Neuronal stem cell (in vitro differentiated cells): ENCODE data around the gene ZNHIT3.

Experiments used
- DNase-seq: peaks from one replicate; pipeline ENCODE4 v3.0.0-alpha.2; 2013; ENCODE audit warnings: low spot score
- H2AFZ ChIP-seq: one replicate; pipeline ENCODE4 v1.6.1; 2013; ENCODE audit warnings: mild to moderate bottlenecking, low read length, inconsistent platforms
- H2AK5ac ChIP-seq: 2 replicates; pipeline ENCODE4 v1.6.1; 2013; ENCODE audit warnings: low read depth, mild to moderate bottlenecking, inconsistent platforms, low read length, moderate library complexity, mixed read lengths
- H2BK120ac ChIP-seq: 2 replicates; pipeline ENCODE4 v1.6.1; 2013; ENCODE audit warnings: low read depth, mild to moderate bottlenecking, inconsistent platforms, low read length, moderate library complexity, mixed read lengths
- H2BK12ac ChIP-seq: one replicate; pipeline ENCODE4 v1.6.1; 2013; ENCODE audit warnings: low read length, inconsistent platforms
- H2BK15ac ChIP-seq: 2 replicates; pipeline ENCODE4 v1.6.1; 2013; ENCODE audit warnings: mild to moderate bottlenecking, low read length, inconsistent platforms, mixed read lengths
- H2BK5ac ChIP-seq: one replicate; pipeline ENCODE4 v1.6.1; 2013; ENCODE audit warnings: inconsistent platforms, mild to moderate bottlenecking, low read length, moderate library complexity
- H3K14ac ChIP-seq: one replicate; pipeline ENCODE4 v1.6.1; 2013; ENCODE audit warnings: low read length, inconsistent platforms
- H3K18ac ChIP-seq: 2 replicates; pipeline ENCODE4 v1.6.1; 2013; ENCODE audit warnings: low read length, inconsistent platforms
- H3K23ac ChIP-seq: 2 replicates; pipeline ENCODE4 v1.6.1; 2013; ENCODE audit warnings: low read depth, mild to moderate bottlenecking, mixed read lengths, low read length, inconsistent platforms; ENCODE audit not compliant: poor library complexity
- H3K27ac ChIP-seq: replicated peaks from 3 replicates; pipeline ENCODE4 v1.5.1; 2013; ENCODE audit warnings: low read length, inconsistent platforms
- H3K27me3 ChIP-seq, 3 experiments: 2 replicates each; pipeline ENCODE4 v1.6.1; 2013; ENCODE audit warnings: low read length in 3 of 3, mild to moderate bottlenecking in 2 of 3, inconsistent platforms in 1 of 3, low read depth in 1 of 3, mixed read lengths in 1 of 3, moderate library complexity in 1 of 3; ENCODE audit not compliant: control insufficient read depth in 3 of 3, insufficient read depth in 3 of 3
- H3K36me3 ChIP-seq, 2 donors: replicated peaks in 1 of 2; 2 replicates each; pipeline ENCODE4 v1.6.1; 2013; ENCODE audit warnings: low read length in 2 of 2; ENCODE audit not compliant: control insufficient read depth in 2 of 2, insufficient read depth in 2 of 2
- H3K4ac ChIP-seq: 2 replicates; pipeline ENCODE4 v1.6.1; 2013; ENCODE audit warnings: inconsistent platforms, mild to moderate bottlenecking, low read length, moderate library complexity
- H3K4me1 ChIP-seq, 2 donors: 1 replicate in 1 of 2; 2 replicates in 1 of 2; pipeline ENCODE4 v1.6.1; 2013; ENCODE audit warnings: low read length in 2 of 2, low read depth in 1 of 2; ENCODE audit not compliant: control insufficient read depth in 2 of 2, insufficient read depth in 1 of 2
- H3K4me2 ChIP-seq: one replicate; pipeline ENCODE4 v1.6.1; 2013; ENCODE audit warnings: mild to moderate bottlenecking, low read length, inconsistent platforms; ENCODE audit not compliant: insufficient read depth, poor library complexity, severe bottlenecking
- H3K4me3 ChIP-seq, 2 donors: 2 replicates each; pipeline ENCODE4 v1.5.1; 2013; ENCODE audit warnings: low read length in 2 of 2, mild to moderate bottlenecking in 2 of 2, inconsistent platforms in 1 of 2, moderate library complexity in 1 of 2
- H3K79me1 ChIP-seq: one replicate; pipeline ENCODE4 v1.6.1; 2013; ENCODE audit warnings: low read depth, mild to moderate bottlenecking, inconsistent platforms, low read length, moderate library complexity
- H3K9ac ChIP-seq: one replicate; pipeline ENCODE4 v1.6.1; 2013; ENCODE audit warnings: mild to moderate bottlenecking, low read depth, low read length, inconsistent platforms; ENCODE audit not compliant: poor library complexity
- H3K9me3 ChIP-seq, 2 donors: replicated peaks in 1 of 2; 2 replicates each; pipeline versions ENCODE3 to v1.6.1; 2013; ENCODE audit warnings: low read length in 2 of 2, mild to moderate bottlenecking in 2 of 2, inconsistent platforms in 1 of 2, low read depth in 1 of 2, mixed read lengths in 1 of 2, moderate library complexity in 1 of 2; ENCODE audit not compliant: control insufficient read depth in 2 of 2, insufficient read depth in 1 of 2
- H4K8ac ChIP-seq: one replicate; pipeline ENCODE4 v1.6.1; 2013; ENCODE audit warnings: low read depth, mild to moderate bottlenecking, inconsistent platforms, low read length, moderate library complexity
- H4K91ac ChIP-seq: one replicate; pipeline ENCODE4 v1.6.1; 2013; ENCODE audit warnings: low read length, low read depth, mild to moderate bottlenecking, inconsistent platforms; ENCODE audit not compliant: poor library complexity
- WGBS, 2 donors: extraction: QIAGEN DNeasy Blood & Tissue Kit; methylation state at CpG; one replicate each; pipeline ENCODE4 v1.1.7; 2013; ENCODE audit warnings: missing lambda C conversion rate in 2 of 2, mixed read lengths in 1 of 2; ENCODE audit not compliant: insufficient read length in 2 of 2, insufficient replicate concordance in 1 of 2; ENCODE audit errors: extremely low coverage in 2 of 2; 5-methylcytosine and 5-hydroxymethylcytosine counted together

The ZNHIT3 gene

DNA sequence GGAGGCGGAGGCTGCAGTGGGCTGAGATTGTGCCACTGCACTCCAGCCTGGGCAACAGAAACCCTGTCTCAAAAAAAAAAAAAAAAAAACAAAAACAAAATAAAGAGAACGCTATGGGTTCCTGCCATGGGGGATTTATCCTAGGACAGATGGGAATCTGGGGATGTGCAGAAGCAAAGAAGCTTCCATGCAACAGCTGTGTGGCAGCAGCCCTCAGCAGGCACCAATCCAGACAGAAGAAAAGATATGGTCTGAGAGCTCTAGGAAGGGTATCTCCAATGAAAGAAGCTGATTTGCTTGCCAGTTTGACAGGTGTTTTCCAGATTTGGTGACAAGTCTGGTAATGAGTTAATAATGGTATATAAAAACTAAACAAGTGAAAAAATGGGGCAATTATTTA, 36.6 kb downstream of the ZNHIT3 start:
- Histone ChIP-seq H2BK12ac (no peak overlapping the region), H3K36me3 (peaks cover 36 to 92% of the 10 kb centered on the region in 2 donors), H3K79me1 (no peaks in the 10 kb centered on the region), H2BK120ac (no peak overlapping the region), H2AK5ac (no peak overlapping the region), H3K23ac (no peak overlapping the region), H3K4me2 (no peak overlapping the region), H4K8ac (no peak overlapping the region), H3K4ac (no peak overlapping the region), H2AFZ (no peak overlapping the region), H3K4me1 (no peaks in the 10 kb centered on the region), H3K9me3 (no peaks in the 10 kb centered on the region), H3K27ac (no peak overlapping the region), H2BK15ac (no peak overlapping the region), H2BK5ac (no peak overlapping the region), H3K9ac (no peak overlapping the region), H3K14ac (no peak overlapping the region), H3K27me3 (no peaks in the 10 kb centered on the region), H3K4me3 (no peak overlapping the region), H3K18ac (no peak overlapping the region), H4K91ac (no peak overlapping the region)
- no peak for DNase-seq
- WGBS, 2 donors, result no CpG with 5 or more reads among the region's 2 CpGs

DNA sequence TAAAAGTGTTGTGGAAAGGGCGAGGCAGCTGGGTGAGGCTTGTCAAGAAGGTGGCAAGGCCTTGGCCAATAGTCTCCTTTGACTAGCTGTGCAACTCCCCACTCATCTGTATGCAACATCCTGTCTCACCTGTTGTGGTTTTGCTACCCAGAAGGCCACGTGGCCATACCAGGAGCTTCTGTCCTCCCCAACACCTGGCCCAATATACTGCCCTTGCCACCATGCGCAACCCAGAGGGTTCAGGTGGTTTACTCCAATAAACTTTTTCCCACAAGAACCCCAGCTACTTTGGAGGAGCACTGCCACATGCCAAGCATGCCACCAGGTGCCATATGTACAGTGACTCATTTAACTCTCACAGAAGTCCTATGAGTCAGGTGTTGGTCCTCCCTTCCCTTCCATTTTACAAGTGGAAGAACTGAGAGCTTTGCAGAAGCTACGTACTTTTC, 38.0 kb downstream of the ZNHIT3 start:
- H2BK12ac ChIP-seq, result no peak overlapping the region
- H4K8ac ChIP-seq, result no peak overlapping the region
- no peaks in the 10 kb centered on the region for H3K27me3 ChIP-seq
- no peak overlapping the region for H2AFZ ChIP-seq
- no peak overlapping the region for H3K18ac ChIP-seq
- no peak overlapping the region for H3K9ac ChIP-seq
- H3K79me1 ChIP-seq, result no peaks in the 10 kb centered on the region
- no peaks in the 10 kb centered on the region for H3K4me1 ChIP-seq
- H3K36me3 ChIP-seq, result peaks cover 38 to 92% of the 10 kb centered on the region in 2 donors
- H3K4me3 ChIP-seq, result no peak overlapping the region
- H3K9me3 ChIP-seq, result no peaks in the 10 kb centered on the region
- no peak overlapping the region for H3K27ac ChIP-seq
- H3K23ac ChIP-seq, result no peak overlapping the region
- no peak overlapping the region for H2BK15ac ChIP-seq
- WGBS, 2 donors, result no CpG with 5 or more reads among the region's 4 CpGs
- no peak overlapping the region for H2BK120ac ChIP-seq
- H2BK5ac ChIP-seq, result no peak overlapping the region
- no peak overlapping the region for H3K4me2 ChIP-seq
- DNase-seq, result no peak
- no peak overlapping the region for H3K4ac ChIP-seq
- no peak overlapping the region for H4K91ac ChIP-seq
- no peak overlapping the region for H3K14ac ChIP-seq
- H2AK5ac ChIP-seq, result no peak overlapping the region

DNA sequence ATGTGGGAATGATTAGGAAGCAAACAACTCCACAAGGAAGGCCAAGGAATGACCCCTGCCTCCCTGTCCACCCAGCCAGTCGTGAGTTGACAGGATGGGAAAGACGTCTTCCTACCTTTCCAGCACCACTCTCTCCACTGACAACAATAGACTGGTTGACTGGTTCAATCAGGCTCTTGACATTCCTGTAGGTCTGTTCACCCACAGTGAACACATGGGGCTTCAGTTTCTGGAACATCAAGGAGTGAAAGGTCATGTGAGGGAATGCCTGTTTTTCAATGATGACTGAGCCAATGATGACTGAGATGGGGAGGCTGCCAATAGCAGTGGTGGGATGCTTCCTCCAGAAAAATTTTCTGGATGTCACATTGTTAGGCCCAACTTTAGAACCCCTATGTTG, 38.6 kb downstream of the ZNHIT3 start:
- H3K14ac ChIP-seq, result no peak overlapping the region
- WGBS, 2 donors, result no CpG with 5 or more reads among the region's 2 CpGs
- H3K36me3 ChIP-seq, result peaks cover 38 to 92% of the 10 kb centered on the region in 2 donors

DNA sequence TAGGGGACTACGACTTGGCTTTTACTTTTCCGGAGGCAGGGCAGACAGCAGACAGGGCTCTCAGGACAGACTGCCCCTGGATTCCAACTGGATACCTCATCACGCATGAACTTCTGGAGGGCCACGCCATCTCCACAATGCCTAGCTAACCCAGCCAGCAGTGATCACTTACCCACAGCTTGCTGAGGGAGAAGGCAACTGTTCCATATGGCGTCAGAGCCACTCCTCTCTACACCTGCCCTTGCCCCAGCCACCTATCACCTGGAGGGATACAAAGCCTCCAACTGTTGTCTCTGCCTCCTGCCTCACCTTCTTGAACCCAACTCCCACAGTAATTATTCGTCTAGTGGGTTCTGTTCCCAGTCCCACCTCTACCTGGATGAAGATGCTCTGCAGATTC, 39.4 kb downstream of the ZNHIT3 start:
- H3K18ac ChIP-seq, result no peak overlapping the region
- no CpG with 5 or more reads among the region's 6 CpGs for WGBS, 2 donors

More for the DNA sequence above, 38.6 kb downstream of the ZNHIT3 start:
- no peak overlapping the region for H2BK5ac ChIP-seq
- no peak overlapping the region for H4K8ac ChIP-seq
- peak overlapping the region; percentile 57 for H3K23ac ChIP-seq
- no peak overlapping the region for H4K91ac ChIP-seq
- no peak for DNase-seq
- H3K18ac ChIP-seq, result no peak overlapping the region
- no peak overlapping the region for H2BK12ac ChIP-seq
- H2BK120ac ChIP-seq, result no peak overlapping the region
- H3K9me3 ChIP-seq, result no peaks in the 10 kb centered on the region
- no peak overlapping the region for H2AK5ac ChIP-seq
- H3K4ac ChIP-seq, result no peak overlapping the region
- no peak overlapping the region for H3K4me3 ChIP-seq
- H2AFZ ChIP-seq, result no peak overlapping the region
- no peaks in the 10 kb centered on the region for H3K79me1 ChIP-seq
- H3K9ac ChIP-seq, result no peak overlapping the region
- no peaks in the 10 kb centered on the region for H3K27me3 ChIP-seq
- no peaks in the 10 kb centered on the region for H3K4me1 ChIP-seq
- H3K4me2 ChIP-seq, result no peak overlapping the region
- H3K27ac ChIP-seq, result no peak overlapping the region
- no peak overlapping the region for H2BK15ac ChIP-seq

More for the DNA sequence above, 39.4 kb downstream of the ZNHIT3 start:
- Histone ChIP-seq H2AFZ (no peak overlapping the region), H3K79me1 (no peaks in the 10 kb centered on the region), H3K27me3 (no peaks in the 10 kb centered on the region), H3K9ac (no peak overlapping the region), H2BK120ac (no peak overlapping the region), H3K4me2 (no peak overlapping the region), H3K4me3 (no peak overlapping the region), H2BK15ac (no peak overlapping the region), H3K23ac (no peak overlapping the region), H3K36me3 (peaks cover 36 to 91% of the 10 kb centered on the region in 2 donors), H4K91ac (no peak overlapping the region), H2BK12ac (no peak overlapping the region), H2BK5ac (no peak overlapping the region), H3K4me1 (no peaks in the 10 kb centered on the region), H3K14ac (no peak overlapping the region), H3K4ac (no peak overlapping the region), H2AK5ac (no peak overlapping the region), H3K27ac (no peak overlapping the region), H3K9me3 (no peaks in the 10 kb centered on the region), H4K8ac (no peak overlapping the region)
- no peak for DNase-seq
